HG02885 (cell line): ENCODE measurements around the gene ZNF394.
A peak's percentile ranks its signal among the peaks of the same experiment; 100 is the strongest.

Experiments used
- ATAC-seq: cut with Tn5 transposase; IDR thresholded peaks from one replicate; pipeline ENCODE4 v1.9.1; 2021; ENCODE audit warnings: mild to moderate bottlenecking; ENCODE audit not compliant: unreplicated experiment, poor library complexity

Gene ZNF394

DNA sequence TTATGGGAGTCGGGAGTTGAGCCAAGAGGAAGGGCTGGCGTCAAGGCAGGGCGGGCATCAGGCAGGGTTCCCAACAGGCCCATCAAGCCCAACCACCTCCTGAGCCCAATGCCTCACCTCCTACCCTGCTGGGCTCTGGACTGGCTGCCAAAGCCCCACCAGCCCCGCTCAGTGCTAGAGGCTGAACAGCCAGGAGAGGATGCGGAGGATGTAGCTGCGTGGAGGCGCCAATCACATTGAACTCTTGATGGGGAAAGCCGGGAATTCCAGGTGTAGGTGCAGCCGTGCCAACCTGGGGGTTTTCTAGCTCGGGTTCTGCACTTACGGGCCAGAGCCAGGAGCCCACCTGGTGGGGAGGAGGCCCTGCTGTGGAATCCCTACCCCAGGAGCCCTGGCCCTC, 47.0 kb downstream of the ZNF394 start:
- no peak for ATAC-seq

DNA sequence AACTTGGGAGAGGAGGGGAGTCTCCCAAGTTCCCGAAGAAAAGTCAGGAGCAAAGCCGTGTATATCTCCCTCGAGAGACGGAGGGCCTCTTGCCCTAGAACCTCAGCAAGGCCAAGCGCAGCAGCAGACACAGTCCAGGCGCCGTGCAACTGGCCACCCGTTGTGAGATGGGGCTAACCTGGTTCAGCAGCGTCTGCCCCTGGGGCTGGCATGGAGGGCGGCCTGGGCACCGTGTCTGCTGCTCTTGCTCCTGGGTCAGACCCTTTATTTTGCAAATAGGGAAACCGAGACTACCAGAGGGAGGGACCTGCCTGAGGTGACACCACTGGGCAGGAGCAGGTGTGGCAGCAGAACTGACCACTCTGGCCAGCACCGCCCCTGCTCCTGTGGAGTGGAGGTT, 47.5 kb downstream of the ZNF394 start:
- ATAC-seq: no peak

DNA sequence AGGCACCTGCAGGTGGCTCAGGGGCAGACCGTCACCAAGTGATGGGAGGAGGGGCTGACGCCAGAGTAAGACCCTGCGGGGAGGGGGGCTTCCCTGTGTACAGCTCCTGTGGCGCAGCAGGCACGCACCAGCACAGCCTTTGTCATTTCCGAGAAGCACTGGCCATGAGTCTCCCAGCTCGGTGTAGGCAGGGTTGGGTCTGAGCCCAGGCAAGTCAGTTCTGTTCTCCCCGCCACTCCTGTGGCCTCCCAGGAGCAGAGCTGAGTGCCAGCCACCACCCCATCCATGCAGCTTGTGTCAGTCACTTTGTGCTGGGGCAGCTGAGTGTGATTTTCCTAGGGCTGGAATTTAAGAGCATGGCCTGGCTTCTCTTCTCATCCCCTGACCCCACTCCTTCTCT, 48.1 kb downstream of the ZNF394 start:
- ATAC-seq: no peak

DNA sequence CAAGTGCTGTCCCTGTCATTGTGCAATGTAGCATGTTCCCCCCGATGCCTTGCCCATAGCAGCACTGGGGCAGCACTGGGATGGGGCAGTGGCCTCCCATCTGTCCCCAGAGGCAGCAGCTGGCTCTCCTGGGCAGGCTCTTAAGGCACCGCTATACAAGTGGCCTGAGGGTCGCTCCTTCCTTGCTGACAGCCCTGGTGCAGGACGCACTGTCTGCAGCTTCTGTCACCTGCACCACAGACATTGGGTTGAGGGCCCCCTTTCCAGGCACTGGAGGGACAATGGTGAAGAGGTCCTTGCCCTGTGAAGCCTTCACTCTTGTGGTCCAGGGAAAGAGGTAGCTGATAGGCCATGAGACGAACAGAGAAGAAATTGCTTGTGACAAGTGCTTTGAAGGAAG, 50.8 kb downstream of the ZNF394 start:
- no peak for ATAC-seq

DNA sequence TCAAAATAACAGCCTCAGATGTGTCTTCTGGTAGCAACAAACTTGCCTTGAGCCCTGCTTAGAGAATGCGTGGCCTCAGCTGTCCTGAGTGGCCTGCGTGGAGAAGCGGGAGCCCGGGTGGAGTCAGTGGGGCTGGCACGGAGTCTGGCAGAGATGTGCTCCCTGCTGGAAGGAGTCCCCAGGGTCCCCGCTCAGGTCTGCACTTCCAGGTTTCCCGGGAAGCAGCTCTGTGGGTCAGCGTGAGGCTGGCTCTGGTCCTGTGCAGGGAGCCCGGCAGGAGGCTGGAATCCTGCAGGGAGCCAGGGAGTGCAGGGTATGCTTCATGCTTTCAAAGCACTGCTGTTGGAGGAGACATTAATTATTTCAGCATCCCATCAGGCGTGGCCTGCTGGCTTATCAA, 51.2 kb downstream of the ZNF394 start:
- ATAC-seq: no peak

DNA sequence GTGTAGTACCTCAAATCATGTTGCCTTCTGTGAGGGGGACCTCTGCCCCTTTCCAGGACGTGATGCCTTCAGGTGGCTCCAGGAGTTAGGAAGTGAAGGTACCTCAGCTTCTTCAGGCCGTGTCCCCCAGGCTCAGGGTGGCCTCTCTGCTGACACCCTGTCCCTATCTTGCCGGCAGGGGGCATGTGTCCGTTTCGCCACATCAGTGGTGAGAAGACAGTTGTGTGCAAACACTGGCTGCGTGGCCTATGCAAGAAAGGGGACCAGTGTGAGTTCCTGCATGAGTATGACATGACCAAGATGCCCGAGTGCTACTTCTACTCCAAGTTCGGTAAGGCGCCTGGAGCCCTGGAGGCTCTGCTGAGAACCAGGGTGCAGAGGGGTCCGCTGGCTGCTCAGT, 52.1 kb downstream of the ZNF394 start:
- peak; percentile 43 for ATAC-seq

DNA sequence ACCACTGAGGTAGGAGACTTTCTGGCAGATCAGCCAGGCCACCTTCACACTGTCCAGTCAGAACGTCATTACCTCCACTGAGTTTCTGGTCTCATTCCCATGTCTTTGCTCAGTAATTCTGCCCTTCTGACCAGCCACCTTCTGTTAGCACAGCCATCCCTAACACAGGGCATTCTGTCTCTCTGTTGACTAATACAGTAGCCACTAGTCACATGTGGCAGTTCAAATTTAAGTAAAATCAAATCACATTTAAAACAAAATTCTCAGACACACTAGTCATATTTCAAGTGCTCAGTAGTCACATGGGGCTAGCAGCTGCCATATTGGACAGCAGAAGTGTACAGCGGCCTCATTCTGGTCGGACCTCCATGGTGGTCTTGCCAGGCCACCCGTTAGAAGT, 54.0 kb downstream of the ZNF394 start:
- ATAC-seq: no peak
